ENCODE results near the gene RGS6.

- TF ChIP-seq CTCF (IDR thresholded peaks at IDR 0.05) = no peak
- no peak for TF ChIP-seq POLR2A (IDR thresholded peaks at IDR 0.05)
These were observed 569.2 kb downstream of the RGS6 start for GRCh38 chr14:72501439-72501838.
